Mesenchymal stem cell (in vitro differentiated cells and primary cell): Measurements from ENCODE around the gene ZNF346.
A peak's percentile ranks its signal among the peaks of the same experiment; 100 is the strongest.

Source experiments
- DNase-seq: peaks from one replicate; pipeline ENCODE4 v3.0.0-alpha.2; 2013
- H2AFZ ChIP-seq: one replicate; pipeline ENCODE4 v1.6.1; 2013; ENCODE audit warnings: low read depth, mild to moderate bottlenecking, control low read depth, inconsistent platforms, low read length, moderate library complexity
- H2AK5ac ChIP-seq: 2 replicates; pipeline ENCODE4 v1.6.1; 2013; ENCODE audit warnings: low read length, moderate library complexity, mild to moderate bottlenecking, inconsistent platforms; ENCODE audit not compliant: severe bottlenecking
- H2BK120ac ChIP-seq: one replicate; pipeline ENCODE4 v1.6.1; 2013; ENCODE audit warnings: low read depth, mild to moderate bottlenecking, inconsistent platforms, low read length, moderate library complexity
- H2BK12ac ChIP-seq, 2 experiments: one replicate each; pipeline ENCODE4 v1.6.1; 2013; ENCODE audit warnings: inconsistent platforms in 2 of 2, low read length in 2 of 2, mild to moderate bottlenecking in 2 of 2, moderate library complexity in 2 of 2, control low read depth in 1 of 2
- H2BK15ac ChIP-seq: one replicate; pipeline ENCODE4 v1.6.1; 2013; ENCODE audit warnings: mild to moderate bottlenecking, low read depth, inconsistent platforms; ENCODE audit not compliant: poor library complexity, severe bottlenecking
- H2BK5ac ChIP-seq: 2 replicates; pipeline ENCODE4 v1.6.1; 2013; ENCODE audit warnings: low read depth, mild to moderate bottlenecking, low read length, control low read depth, inconsistent platforms; ENCODE audit not compliant: poor library complexity, severe bottlenecking
- H3K14ac ChIP-seq, 2 experiments: one replicate each; pipeline ENCODE4 v1.6.1; 2013; ENCODE audit warnings: inconsistent platforms in 2 of 2, low read length in 2 of 2, control low read depth in 1 of 2, mild to moderate bottlenecking in 1 of 2, moderate library complexity in 1 of 2
- H3K18ac ChIP-seq, 2 experiments: one replicate each; pipeline ENCODE4 v1.6.1; 2013; ENCODE audit warnings: inconsistent platforms in 2 of 2, low read length in 2 of 2, control low read depth in 1 of 2, low read depth in 1 of 2, mild to moderate bottlenecking in 1 of 2
- H3K23ac ChIP-seq, 2 experiments: one replicate each; pipeline ENCODE4 v1.6.1; 2013; ENCODE audit warnings: inconsistent platforms in 2 of 2, low read length in 2 of 2, mild to moderate bottlenecking in 2 of 2, moderate library complexity in 2 of 2, control low read depth in 1 of 2
- H3K27ac ChIP-seq: 2 replicates; pipeline ENCODE4 v1.5.1; 2013; ENCODE audit warnings: mild to moderate bottlenecking, moderate library complexity, low read length, control low read depth, inconsistent platforms; ENCODE audit not compliant: poor library complexity, severe bottlenecking
- H3K27me3 ChIP-seq, 2 experiments: 2 replicates each; pipeline versions ENCODE4 v1.6.1 to v1.7.0; 2013; ENCODE audit warnings: low read length in 2 of 2, mild to moderate bottlenecking in 2 of 2, moderate library complexity in 2 of 2, control low read depth in 1 of 2, inconsistent platforms in 1 of 2; ENCODE audit not compliant: control insufficient read depth in 1 of 2, insufficient read depth in 1 of 2
- H3K36me3 ChIP-seq, 2 experiments: 2 replicates each; pipeline versions ENCODE4 v1.6.1 to v1.7.0; 2013; ENCODE audit warnings: low read length in 2 of 2, control low read depth in 1 of 2, inconsistent platforms in 1 of 2, low read depth in 1 of 2, mild to moderate bottlenecking in 1 of 2; ENCODE audit not compliant: insufficient read depth in 2 of 2, control insufficient read depth in 1 of 2
- H3K4ac ChIP-seq, 2 experiments: one replicate each; pipeline ENCODE4 v1.6.1; 2013; ENCODE audit warnings: inconsistent platforms in 2 of 2, low read length in 2 of 2, mild to moderate bottlenecking in 2 of 2, moderate library complexity in 2 of 2, control low read depth in 1 of 2, low read depth in 1 of 2
- H3K4me1 ChIP-seq: 2 replicates; pipeline ENCODE4 v1.6.1; 2013; ENCODE audit warnings: low read depth, low read length, control low read depth; ENCODE audit not compliant: control insufficient read depth, insufficient read depth
- H3K4me2 ChIP-seq: 2 replicates; pipeline ENCODE4 v1.6.1; 2013; ENCODE audit warnings: low read length, mild to moderate bottlenecking, inconsistent platforms; ENCODE audit not compliant: poor library complexity, severe bottlenecking
- H3K4me3 ChIP-seq, 2 experiments: 2 replicates each; pipeline versions ENCODE4 v1.5.1 to v1.7.0; 2013; ENCODE audit warnings: low read length in 2 of 2, mild to moderate bottlenecking in 2 of 2, control low read depth in 1 of 2, low read depth in 1 of 2; ENCODE audit not compliant: insufficient read depth in 1 of 2
- H3K79me1 ChIP-seq: replicated peaks from 2 replicates; pipeline ENCODE4 v1.6.1; 2013; ENCODE audit warnings: mild to moderate bottlenecking, control low read depth, low read length, inconsistent platforms; ENCODE audit not compliant: poor library complexity, severe bottlenecking
- H3K9ac ChIP-seq: 2 replicates; pipeline ENCODE4 v1.7.0; 2013; ENCODE audit warnings: mild to moderate bottlenecking, low read length, moderate library complexity
- H3K9me3 ChIP-seq: 2 replicates; pipeline ENCODE4 v1.7.0; 2013; ENCODE audit warnings: mild to moderate bottlenecking, low read length; ENCODE audit not compliant: control insufficient read depth
- H4K8ac ChIP-seq: one replicate; pipeline ENCODE4 v1.6.1; 2013; ENCODE audit warnings: inconsistent platforms, mild to moderate bottlenecking, low read length, moderate library complexity
- H4K91ac ChIP-seq: one replicate; pipeline ENCODE4 v1.6.1; 2013; ENCODE audit warnings: mild to moderate bottlenecking, low read length, inconsistent platforms
- WGBS: methylation state at CpG from one replicate; pipeline ENCODE4 v1.1.7; 2013; ENCODE audit warnings: mixed read lengths; 5-methylcytosine and 5-hydroxymethylcytosine counted together

The ZNF346 gene

DNA sequence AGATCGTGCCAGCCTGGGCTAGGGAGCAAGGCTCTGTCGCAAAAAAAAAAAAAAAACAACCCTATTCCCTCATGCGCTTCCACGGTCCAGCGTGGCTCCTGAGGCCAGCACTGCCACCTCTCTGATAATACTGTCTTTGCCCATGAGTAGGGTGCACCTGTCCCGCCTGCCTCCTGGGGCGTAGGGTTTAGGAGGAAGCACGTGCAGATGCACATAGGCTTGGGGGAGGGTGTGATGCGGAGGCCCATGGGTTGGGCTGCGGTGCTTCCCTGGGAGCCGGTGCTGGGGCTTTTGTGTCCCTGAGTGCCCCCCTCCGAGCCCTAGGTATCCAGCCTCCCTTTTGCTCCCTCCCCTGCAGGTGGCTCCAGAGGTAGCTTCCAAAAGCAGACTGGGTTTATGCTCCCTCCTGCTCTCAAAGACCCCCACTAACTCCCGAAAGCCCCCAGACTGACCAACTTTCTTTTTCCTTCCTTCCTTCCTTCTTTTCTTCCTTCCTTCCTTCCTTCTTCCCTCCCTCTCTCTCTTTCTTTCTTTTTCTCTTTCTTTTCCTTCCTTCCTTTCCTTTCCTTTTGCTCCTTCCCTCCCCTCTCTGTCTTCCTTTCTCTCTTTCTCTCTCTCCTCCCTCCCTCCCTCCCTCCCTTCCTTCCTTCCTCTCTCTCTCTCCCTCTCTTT is 77.1 kb downstream of the ZNF346 start:
- no peak overlapping the region for H4K91ac ChIP-seq
- H3K4me2 ChIP-seq: no peak overlapping the region
- no peak overlapping the region for H2BK12ac ChIP-seq
- H3K4me3 ChIP-seq: no peak overlapping the region
- no peak overlapping the region for H2BK120ac ChIP-seq
- H2AK5ac ChIP-seq: peak overlapping the region; percentile 88
- no peak overlapping the region for H3K9ac ChIP-seq
- H3K27ac ChIP-seq: no peak overlapping the region
- H3K27me3 ChIP-seq: peaks cover 0 to 29% of the 10 kb centered on the region in 2 experiments
- no peak overlapping the region for H3K18ac ChIP-seq
- H3K4ac ChIP-seq: no peak overlapping the region
- H3K14ac ChIP-seq: no peak overlapping the region
- peaks cover 2% of the 10 kb centered on the region for H3K79me1 ChIP-seq
- H4K8ac ChIP-seq: no peak overlapping the region
- no peak overlapping the region for H2BK5ac ChIP-seq
- H3K4me1 ChIP-seq: peaks cover 60% of the 10 kb centered on the region
- 64% methylated on average over 13 of the region's 13 CpGs for WGBS
- H3K23ac ChIP-seq: no peak overlapping the region
- no peaks in the 10 kb centered on the region for H3K9me3 ChIP-seq
- H3K36me3 ChIP-seq: peaks cover 0 to 36% of the 10 kb centered on the region in 2 experiments
- peak overlapping the region; percentile 84 for H2BK15ac ChIP-seq
- no peak for DNase-seq
- H2AFZ ChIP-seq: no peak overlapping the region

DNA sequence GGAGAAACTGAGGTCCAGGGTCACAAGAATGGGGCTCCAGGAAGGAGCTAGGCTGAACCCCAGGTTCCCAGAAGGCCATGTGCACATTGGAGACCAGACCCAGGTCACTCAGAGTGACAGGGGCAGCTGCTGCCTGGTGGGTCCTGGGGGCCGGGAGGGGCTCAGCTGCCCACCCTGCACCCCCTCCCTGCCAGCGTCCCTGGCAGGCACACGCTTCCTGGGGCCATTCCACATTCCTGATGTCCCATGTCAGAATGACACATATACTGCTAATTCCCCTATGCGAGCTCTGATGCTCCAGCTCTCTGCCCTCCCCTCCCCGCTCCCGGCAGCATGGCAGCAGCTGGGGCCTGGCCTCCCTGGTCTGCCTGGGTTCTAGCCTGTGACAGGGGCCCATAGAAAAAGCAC is 78.2 kb downstream of the ZNF346 start:
- no peaks in the 10 kb centered on the region for H3K9me3 ChIP-seq
- peak overlapping the region in 1 of 2 experiments; percentile 45 for H2BK12ac ChIP-seq
- H2AFZ ChIP-seq: no peak overlapping the region
- H2BK5ac ChIP-seq: no peak overlapping the region
- peak overlapping the region in 1 of 2 experiments; percentile 26 for H3K4ac ChIP-seq
- H3K4me1 ChIP-seq: peaks cover 48% of the 10 kb centered on the region
- peak; percentile 45 for DNase-seq
- peaks cover 0 to 34% of the 10 kb centered on the region in 2 experiments for H3K27me3 ChIP-seq
- H3K4me2 ChIP-seq: no peak overlapping the region
- H4K8ac ChIP-seq: peak overlapping the region; percentile 19
- no peak overlapping the region for H2BK15ac ChIP-seq
- no peak overlapping the region for H3K18ac ChIP-seq
- H3K23ac ChIP-seq: no peak overlapping the region
- H4K91ac ChIP-seq: peak overlapping the region; percentile 59
- H2AK5ac ChIP-seq: peak overlapping the region; percentile 16
- no peak overlapping the region for H3K9ac ChIP-seq
- no peak overlapping the region for H2BK120ac ChIP-seq
- WGBS: 48% methylated on average over 6 of the region's 6 CpGs
- peaks cover 0 to 27% of the 10 kb centered on the region in 2 experiments for H3K36me3 ChIP-seq
- no peak overlapping the region for H3K27ac ChIP-seq
- H3K14ac ChIP-seq: no peak overlapping the region
- peaks cover 2% of the 10 kb centered on the region for H3K79me1 ChIP-seq
- H3K4me3 ChIP-seq: no peak overlapping the region

DNA sequence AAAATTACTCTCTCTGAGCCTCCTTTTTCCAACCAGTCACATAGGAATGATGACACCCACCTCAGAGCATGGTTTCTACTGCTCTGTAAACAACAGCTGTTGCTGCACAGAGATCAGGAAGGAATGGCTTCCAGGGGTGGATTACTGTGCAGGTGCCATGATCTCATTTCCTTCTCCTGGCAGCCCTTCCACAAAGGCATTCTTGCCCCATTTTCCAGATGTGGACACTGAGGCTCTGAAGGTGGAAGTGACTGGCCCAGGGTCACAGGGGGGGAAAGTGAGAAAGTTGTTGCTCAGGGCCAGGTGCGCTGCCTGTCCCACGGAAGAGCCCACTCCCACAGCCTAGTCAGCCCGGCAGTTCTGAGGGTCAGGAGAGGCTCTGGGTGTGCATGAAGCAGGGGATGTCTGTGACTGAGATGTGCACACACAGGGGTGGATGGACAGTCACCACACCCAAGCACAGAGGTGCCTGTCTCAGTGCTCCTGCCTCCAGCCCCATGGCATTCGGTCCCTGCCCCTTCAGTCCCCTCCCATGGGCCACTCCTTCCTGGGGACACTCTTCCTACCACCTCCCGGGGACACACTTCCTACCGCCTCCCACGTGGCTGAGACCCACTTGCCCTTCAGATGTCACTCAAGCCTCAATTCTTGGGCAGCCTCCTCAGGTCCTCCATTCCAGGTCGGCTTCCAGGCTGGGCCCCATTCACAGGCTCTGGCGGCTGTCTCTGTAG is 81.2 kb downstream of the ZNF346 start:
- Histone ChIP-seq H3K9me3 (no peaks in the 10 kb centered on the region), H3K4me2 (no peak overlapping the region), H3K23ac (no peak overlapping the region), H3K9ac (no peak overlapping the region), H4K8ac (no peak overlapping the region), H2AFZ (no peak overlapping the region), H3K27me3 (peaks cover 0 to 36% of the 10 kb centered on the region in 2 experiments), H2BK120ac (no peak overlapping the region), H3K4me1 (peaks cover 29% of the 10 kb centered on the region), H3K27ac (no peak overlapping the region), H3K79me1 (no peaks in the 10 kb centered on the region), H2AK5ac (no peak overlapping the region), H3K18ac (no peak overlapping the region), H3K14ac (peak overlapping the region in 1 of 2 experiments; percentile 26), H3K4me3 (no peak overlapping the region), H3K36me3 (no peaks in the 10 kb centered on the region), H4K91ac (no peak overlapping the region), H2BK5ac (no peak overlapping the region), H2BK12ac (peak overlapping the region in 1 of 2 experiments; percentile 45), H2BK15ac (no peak overlapping the region), H3K4ac (no peak overlapping the region)
- peak; percentile 55 for DNase-seq
- 67% methylated on average over 8 of the region's 9 CpGs for WGBS

DNA sequence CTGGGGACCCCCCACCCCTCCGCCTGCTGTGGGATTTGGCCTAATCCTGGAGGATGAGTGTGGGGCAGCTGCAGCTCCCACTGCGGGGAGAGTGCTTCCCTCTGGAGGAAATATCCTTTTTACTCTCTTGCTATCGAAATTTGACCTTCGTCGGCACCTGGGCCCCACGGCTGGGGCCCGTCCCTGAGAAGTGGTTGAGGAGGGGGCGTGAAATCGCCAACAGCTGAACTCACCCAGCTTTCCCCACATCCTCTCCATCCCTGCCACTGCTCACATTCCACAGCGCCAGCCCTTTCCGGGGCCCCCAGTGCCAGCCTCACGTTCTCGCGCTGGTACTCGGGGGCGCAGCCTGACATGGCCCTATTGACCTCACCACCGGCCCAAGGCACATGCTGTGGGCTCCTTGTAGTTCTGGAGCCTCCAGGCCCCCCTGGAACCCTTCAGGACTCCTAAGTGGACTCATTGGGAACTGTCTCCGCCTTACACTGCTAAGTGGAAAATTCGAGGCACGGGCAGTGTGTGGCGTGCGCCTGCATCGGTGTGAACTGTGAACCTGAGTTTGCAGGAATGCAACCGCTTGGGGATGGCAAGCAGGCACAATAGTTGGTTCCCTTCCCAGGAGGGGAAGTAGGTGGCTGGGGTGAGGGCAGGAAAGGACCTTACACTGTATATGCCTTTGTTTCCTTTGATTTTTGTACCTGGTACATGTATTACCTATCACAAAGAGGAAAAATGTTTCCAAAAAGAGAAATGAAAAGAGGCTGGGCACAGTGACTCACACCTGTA is 83.4 kb downstream of the ZNF346 start:
- H2BK120ac ChIP-seq: no peak overlapping the region
- no peak overlapping the region for H3K23ac ChIP-seq
- no peak overlapping the region for H2BK15ac ChIP-seq
- H3K14ac ChIP-seq: no peak overlapping the region
- H2AFZ ChIP-seq: no peak overlapping the region
- WGBS: 85% methylated on average over 22 of the region's 24 CpGs
- H3K4me3 ChIP-seq: no peak overlapping the region
- H3K4me1 ChIP-seq: peaks cover 14% of the 10 kb centered on the region
- no peak overlapping the region for H4K8ac ChIP-seq
- H3K36me3 ChIP-seq: no peaks in the 10 kb centered on the region
- no peak overlapping the region for H3K4ac ChIP-seq
- H3K27me3 ChIP-seq: peaks cover 0 to 29% of the 10 kb centered on the region in 2 experiments
- no peak overlapping the region for H3K27ac ChIP-seq
- no peaks in the 10 kb centered on the region for H3K9me3 ChIP-seq
- no peak overlapping the region for H2BK5ac ChIP-seq
- no peak overlapping the region for H4K91ac ChIP-seq
- no peak overlapping the region for H2AK5ac ChIP-seq
- DNase-seq: no peak
- H3K9ac ChIP-seq: no peak overlapping the region
- H2BK12ac ChIP-seq: no peak overlapping the region
- no peaks in the 10 kb centered on the region for H3K79me1 ChIP-seq
- no peak overlapping the region for H3K18ac ChIP-seq
- no peak overlapping the region for H3K4me2 ChIP-seq
